HepG2 (cell line): ENCODE results near the gene ARID5B. TPM values are rescaled to one million over a fixed set of nuclear protein-coding genes. Genes with fewer than 3 reads are reported as not detected.

ENCODE experiments used
- ATAC-seq: fragments of 200-7000 bp; cut with Tn5 transposase; 3 replicates; pipeline ENCODE4 v1.9.1; 2020; ENCODE audit warnings: mild to moderate bottlenecking, moderate library complexity
- BruUV-seq: library from RNA; stranded (reverse); fragments of 400-500 nt; replicated peaks from 2 replicates; lab custom pipeline; 2021; lab: Mats Ljungman, UMichigan
- CTCF ChIA-PET: fragments of 300-600 bp; formaldehyde crosslinking; extraction: SDS; loops from one replicate; lab custom pipeline; 2021; ENCODE audit warnings: low total read pairs, inconsistent platforms, low intra/inter-chr PET ratio; lab: Yijun Ruan, JAX
- POLR2A ChIA-PET: fragments of 350-600 bp; sonication (Branson Sonifier 250); formaldehyde crosslinking; loops from one replicate; lab custom pipeline; 2020; ENCODE audit warnings: antibody characterized with exemption, inconsistent platforms; lab: Yijun Ruan, JAX
- DNase-seq: peaks from one replicate; pipeline ENCODE4 v3.0.0-alpha.2; 2015; ENCODE audit warnings: low spot score
- FAIRE-seq: peaks from 3 replicates; lab custom pipeline; 2011; peaks lifted over from hg19 to GRCh38; lab: Jason Lieb, UNC
- H2AFZ ChIP-seq: one replicate; pipeline ENCODE4 v1.6.1; 2011; ENCODE audit warnings: low read length, inconsistent platforms
- H3K27ac ChIP-seq: fragments of 300-600 bp; 3 replicates; pipeline ENCODE4 v1.8.0; 2011; ENCODE audit warnings: mixed run types, mild to moderate bottlenecking, mixed read lengths, low read length, inconsistent platforms; ENCODE audit not compliant: insufficient read depth; ENCODE audit errors: extremely low read length
- H3K27me3 ChIP-seq, 2 experiments: fragments of 200-600 bp in 1 of 2; 2 replicates in 1 of 2; 3 replicates in 1 of 2; pipeline versions ENCODE4 v1.6.0 to v1.8.0; 2011; ENCODE audit warnings: low read length in 2 of 2, mild to moderate bottlenecking in 2 of 2, moderate library complexity in 2 of 2, inconsistent platforms in 1 of 2; ENCODE audit not compliant: insufficient read depth in 2 of 2, control insufficient read depth in 1 of 2
- H3K36me3 ChIP-seq, 2 experiments: fragments of 200-600 bp in 1 of 2; replicated peaks in 1 of 2; 2 replicates in 1 of 2; 3 replicates in 1 of 2; pipeline versions ENCODE4 v1.5.1 to v1.8.0; 2011; ENCODE audit warnings: low read length in 2 of 2, inconsistent platforms in 1 of 2; ENCODE audit not compliant: insufficient read depth in 2 of 2, control insufficient read depth in 1 of 2
- H3K4me1 ChIP-seq: 2 replicates; pipeline ENCODE4 v1.5.1; 2012; ENCODE audit warnings: low read length, inconsistent platforms; ENCODE audit not compliant: insufficient read depth
- H3K4me2 ChIP-seq: 2 replicates; pipeline ENCODE4 v1.6.0; 2011; ENCODE audit warnings: low read depth, low read length, inconsistent platforms
- H3K4me3 ChIP-seq, 3 experiments: fragments of 200-600 bp in 1 of 3; sonication (generic), shearing (Covaris generic) in 1 of 3; replicated peaks in 1 of 3; 2 replicates each; pipeline ENCODE4 v1.5.1; 2011 to 2016; ENCODE audit warnings: low read length in 3 of 3, inconsistent platforms in 2 of 3, low read depth in 2 of 3, mild to moderate bottlenecking in 2 of 3, control low read depth in 1 of 3, mixed read lengths in 1 of 3; ENCODE audit not compliant: insufficient read depth in 1 of 3
- H3K79me2 ChIP-seq: one replicate; pipeline ENCODE4 v1.6.1; 2011; ENCODE audit warnings: low read length, inconsistent platforms; ENCODE audit not compliant: insufficient read depth
- H3K9ac ChIP-seq: 2 replicates; pipeline ENCODE4 v1.6.0; 2011; ENCODE audit warnings: mild to moderate bottlenecking, low read depth, low read length, inconsistent platforms; ENCODE audit not compliant: insufficient read depth
- H3K9me3 ChIP-seq: 2 replicates; pipeline ENCODE4 v1.5.1; 2012; ENCODE audit warnings: mild to moderate bottlenecking, low read length
- H4K20me1 ChIP-seq: 2 replicates; pipeline ENCODE4 v1.6.0; 2011; ENCODE audit warnings: inconsistent platforms, mild to moderate bottlenecking, low read length, moderate library complexity; ENCODE audit not compliant: insufficient read depth
- ELF4 ChIP-seq: sonication (generic); formaldehyde crosslinking; IDR thresholded peaks from 2 replicates; pipeline ENCODE4 v1.5.0; 2020; ENCODE audit warnings: missing genetic modification reagents, mild to moderate bottlenecking, moderate library complexity, borderline replicate concordance
- EP300 ChIP-seq, 3 experiments: sonication (generic) in 1 of 3; formaldehyde crosslinking in 1 of 3; IDR thresholded peaks; 2 replicates each; pipeline versions ENCODE4 v1.5.1 to v1.6.1; 2011 to 2020; ENCODE audit warnings: low read depth in 2 of 3, low read length in 2 of 3, borderline replicate concordance in 1 of 3, improper control_type of control experiment in 1 of 3, mild to moderate bottlenecking in 1 of 3, missing genetic modification reagents in 1 of 3, moderate library complexity in 1 of 3
- GATAD2A ChIP-seq: IDR thresholded peaks from 2 replicates; pipeline ENCODE4 v1.6.1; 2016
- HNF4A ChIP-seq: sonication (generic); formaldehyde crosslinking; IDR thresholded peaks from 2 replicates; pipeline ENCODE4 v1.4.0; 2020; ENCODE audit warnings: missing genetic modification reagents
- NFE2L2 ChIP-seq: fragments of 150-350 bp; IDR thresholded peaks from 2 replicates; pipeline ENCODE4 v1.6.1; 2014; ENCODE audit warnings: low read length
- NFIC ChIP-seq: IDR thresholded peaks from 2 replicates; pipeline ENCODE4 v1.6.1; 2012; ENCODE audit warnings: mild to moderate bottlenecking, low read length, inconsistent platforms
- NFYC ChIP-seq: IDR thresholded peaks from 2 replicates; pipeline ENCODE4 v1.6.1; 2016; ENCODE audit warnings: missing genetic modification reagents, missing compliant biosample characterization
- NR3C1 ChIP-seq: sonication (generic); formaldehyde crosslinking; IDR thresholded peaks from 2 replicates; pipeline ENCODE4 v1.4.0; 2020; ENCODE audit warnings: missing genetic modification reagents
- NRL ChIP-seq: sonication (generic); formaldehyde crosslinking; IDR thresholded peaks from 2 replicates; pipeline ENCODE4 v1.5.0; 2020; ENCODE audit warnings: missing genetic modification reagents, mild to moderate bottlenecking, moderate library complexity, borderline replicate concordance
- PLRG1 ChIP-seq: fragments of 450-650 bp; conservative IDR thresholded peaks from 2 replicates; pipeline ENCODE4 v1.6.1; 2016
- PPARG ChIP-seq: conservative IDR thresholded peaks from 2 replicates; pipeline ENCODE4 v1.6.1; 2016; ENCODE audit warnings: missing biosample characterization, missing genetic modification reagents
- SIN3A ChIP-seq: IDR thresholded peaks from 2 replicates; pipeline ENCODE4 v1.6.1; 2011; ENCODE audit warnings: low read depth, mild to moderate bottlenecking, control low read depth, low read length, borderline replicate concordance
- STAT5B ChIP-seq: sonication (generic); formaldehyde crosslinking; IDR thresholded peaks from 2 replicates; pipeline ENCODE4 v1.4.0; 2020; ENCODE audit warnings: missing genetic modification reagents
- TBX2 ChIP-seq: sonication (generic); formaldehyde crosslinking; IDR thresholded peaks from 2 replicates; pipeline ENCODE4 v1.5.0; 2020; ENCODE audit warnings: missing genetic modification reagents, mild to moderate bottlenecking, borderline replicate concordance
- TCF7 ChIP-seq: sonication (generic); IDR thresholded peaks from 2 replicates; pipeline ENCODE4 v1.6.1; 2016; ENCODE audit warnings: antibody characterized with exemption, low read depth
- ZKSCAN5 ChIP-seq: sonication (generic); formaldehyde crosslinking; IDR thresholded peaks from 2 replicates; pipeline ENCODE4 v1.5.1; 2020; ENCODE audit warnings: mild to moderate bottlenecking, missing genetic modification reagents
- ZNF10 ChIP-seq: sonication (generic); formaldehyde crosslinking; IDR thresholded peaks from 2 replicates; pipeline ENCODE4 v1.4.0; 2020; ENCODE audit warnings: mild to moderate bottlenecking, low read depth, missing genetic modification reagents, borderline replicate concordance
- ZNF138 ChIP-seq: sonication (generic); formaldehyde crosslinking; IDR thresholded peaks from 2 replicates; pipeline ENCODE4 v1.5.0; 2020; ENCODE audit warnings: mild to moderate bottlenecking, low read depth, missing genetic modification reagents
- ZNF331 ChIP-seq: sonication (generic); formaldehyde crosslinking; IDR thresholded peaks from 2 replicates; pipeline ENCODE4 v1.4.0; 2020; ENCODE audit warnings: missing genetic modification reagents
- ZNF441 ChIP-seq: sonication (generic); formaldehyde crosslinking; IDR thresholded peaks from 2 replicates; pipeline ENCODE4 v1.7.0; 2021; ENCODE audit warnings: missing genetic modification reagents, borderline replicate concordance
- ZNF446 ChIP-seq: sonication (generic); formaldehyde crosslinking; IDR thresholded peaks from 2 replicates; pipeline ENCODE4 v1.5.0; 2020; ENCODE audit warnings: mild to moderate bottlenecking, missing genetic modification reagents
- WGBS: methylation state at CpG from one replicate; pipeline ENCODE4 v1.1.6; 2017; ENCODE audit warnings: low lambda C conversion rate; 5-methylcytosine and 5-hydroxymethylcytosine counted together
- in situ Hi-C: cut with HindIII; loops from 2 replicates; pipeline ENCODE4 v1.10.0; 2017; ENCODE audit warnings: low pct_unique_long_range_greater_than_20kb; ENCODE audit not compliant: extremely low pct_ligation_motif_present
- intact Hi-C: fragments of 100-400 bp; cut with micrococcal nuclease; formaldehyde crosslinking; loops from one replicate; pipeline ENCODE4 v1.10.0; 2022; ENCODE audit not compliant: unreplicated experiment
- polyA plus RNA-seq, 8 experiments: library from polyadenylated mRNA; depleted of rRNA in 3 of 8; stranded (reverse) in 7 of 8; unstranded in 1 of 8; fragments of >200 nt; fragmentation: Illumina TruSeq in 4 of 8; extraction: Trizol in 4 of 8; gene quantifications; 2 replicates each; pipeline versions ENCODE4 v1.2.1 to v1.2.3, GENCODE V29; 2011 to 2016; ENCODE audit warnings: low read depth in 4 of 8, missing spikeins in 1 of 8, mixed read lengths in 1 of 8; ENCODE audit not compliant: insufficient read depth in 1 of 8
- total RNA-seq, 5 experiments: library from RNA; depleted of rRNA; stranded (reverse); fragments of >200 nt; fragmentation: Illumina TruSeq; extraction: Trizol; gene quantifications; 2 replicates each; pipeline ENCODE4 v1.2.3, GENCODE V29; 2016; ENCODE audit warnings: low read depth in 1 of 5
- TF ChIP-seq, protein P1 (sequence below): sonication (generic); formaldehyde crosslinking; conservative IDR thresholded peaks from 2 replicates; pipeline ENCODE4 v1.8.0; 2022; ENCODE audit warnings: mild to moderate bottlenecking, moderate library complexity, missing genetic modification reagents
- TF ChIP-seq, protein P2 (sequence below): sonication (generic); formaldehyde crosslinking; conservative IDR thresholded peaks from 2 replicates; pipeline ENCODE4 v1.4.0; 2020; ENCODE audit warnings: missing genetic modification reagents

Gene ARID5B
- total and polyA plus RNA-seq, 2 of the 13 experiments (the other 11 are each of a cell fraction or from before 2014, with no cell fraction given), result 6.2 to 21.1 TPM

GRCh38 chr10:62082729-62083411 is 181.4 kb downstream of the ARID5B start:
- Histone ChIP-seq H3K9ac (peak overlapping the region; percentile 49), H2AFZ (no peak overlapping the region), H4K20me1 (no peaks in the 10 kb centered on the region), H3K36me3 (peaks cover 19 to 54% of the 10 kb centered on the region in 2 experiments), H3K79me2 (peaks cover 35% of the 10 kb centered on the region), H3K27me3 (no peaks in the 10 kb centered on the region), H3K27ac (peak overlapping the region; percentile 74), H3K4me3 (no peak overlapping the region), H3K4me2 (peak overlapping the region; percentile 15), H3K9me3 (no peaks in the 10 kb centered on the region), H3K4me1 (peaks cover 51% of the 10 kb centered on the region)
- no TSS peak for BruUV-seq
- 78% methylated on average over 7 of the region's 7 CpGs for WGBS
- ATAC-seq (peak; percentile 57), FAIRE-seq (no peak), DNase-seq (peak; percentile 56)
- ChIA-PET POLR2A (interaction anchor here (1.3 to 1.8 kb wide), 3 partner anchors 10 to 33 kb away, joined by 6 to 14 read pairs (median 6); no protein-coding TSS in a partner anchor), CTCF (no interaction called here)
- TF ChIP-seq ZNF441 (CRISPR knock-in tag) (no peak), NFIC (no peak), STAT5B (CRISPR knock-in tag) (no peak), PLRG1 (no peak), TBX2 (CRISPR knock-in tag) (no peak), ELF4 (CRISPR knock-in tag) (no peak), ZNF331 (CRISPR knock-in tag) (no peak), NRL (no peak), ZNF138 (no peak), NR3C1 (CRISPR knock-in tag) (no peak), GATAD2A (CRISPR knock-in tag) (0 out of 2 replicates have a peak, but pooled peaks have one; percentile 26), PPARG (peak; percentile 75), EP300 (IDR thresholded peaks at IDR 0.05; ENCODE audit: low read depth in 2 of 2, low read length in 2 of 2) (peak in 1 of 2 experiments; percentile 2; a peak in 1 of 4 replicates), EP300 (CRISPR knock-in tag; IDR thresholded peaks at IDR 0.05; ENCODE audit: borderline replicate concordance) (no peak), ZNF10 (CRISPR knock-in tag) (no peak), NFE2L2 (peak; percentile 33; the same call in 1 of the 2 replicates), ZKSCAN5 (CRISPR knock-in tag) (no peak), SIN3A (no peak), ZNF446 (CRISPR knock-in tag) (no peak), HNF4A (CRISPR knock-in tag) (0 out of 2 replicates have a peak, but pooled peaks have one; percentile 13), NFYC (CRISPR knock-in tag) (no peak), TCF7 (0 out of 2 replicates have a peak, but pooled peaks have one; percentile 15)
- TF ChIP-seq, protein P1, sequence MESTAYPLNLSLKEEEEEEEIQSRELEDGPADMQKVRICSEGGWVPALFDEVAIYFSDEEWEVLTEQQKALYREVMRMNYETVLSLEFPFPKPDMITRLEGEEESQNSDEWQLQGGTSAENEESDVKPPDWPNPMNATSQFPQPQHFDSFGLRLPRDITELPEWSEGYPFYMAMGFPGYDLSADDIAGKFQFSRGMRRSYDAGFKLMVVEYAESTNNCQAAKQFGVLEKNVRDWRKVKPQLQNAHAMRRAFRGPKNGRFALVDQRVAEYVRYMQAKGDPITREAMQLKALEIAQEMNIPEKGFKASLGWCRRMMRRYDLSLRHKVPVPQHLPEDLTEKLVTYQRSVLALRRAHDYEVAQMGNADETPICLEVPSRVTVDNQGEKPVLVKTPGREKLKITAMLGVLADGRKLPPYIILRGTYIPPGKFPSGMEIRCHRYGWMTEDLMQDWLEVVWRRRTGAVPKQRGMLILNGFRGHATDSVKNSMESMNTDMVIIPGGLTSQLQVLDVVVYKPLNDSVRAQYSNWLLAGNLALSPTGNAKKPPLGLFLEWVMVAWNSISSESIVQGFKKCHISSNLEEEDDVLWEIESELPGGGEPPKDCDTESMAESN, result no peak
- TF ChIP-seq, protein P2, sequence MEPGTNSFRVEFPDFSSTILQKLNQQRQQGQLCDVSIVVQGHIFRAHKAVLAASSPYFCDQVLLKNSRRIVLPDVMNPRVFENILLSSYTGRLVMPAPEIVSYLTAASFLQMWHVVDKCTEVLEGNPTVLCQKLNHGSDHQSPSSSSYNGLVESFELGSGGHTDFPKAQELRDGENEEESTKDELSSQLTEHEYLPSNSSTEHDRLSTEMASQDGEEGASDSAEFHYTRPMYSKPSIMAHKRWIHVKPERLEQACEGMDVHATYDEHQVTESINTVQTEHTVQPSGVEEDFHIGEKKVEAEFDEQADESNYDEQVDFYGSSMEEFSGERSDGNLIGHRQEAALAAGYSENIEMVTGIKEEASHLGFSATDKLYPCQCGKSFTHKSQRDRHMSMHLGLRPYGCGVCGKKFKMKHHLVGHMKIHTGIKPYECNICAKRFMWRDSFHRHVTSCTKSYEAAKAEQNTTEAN, result peak; percentile 96
- in situ Hi-C loops (no loop called here), intact Hi-C loops (loop anchor here (2.0 kb wide), 1 partner anchor 34 kb away; no protein-coding TSS in a partner anchor)
